Umbilical cord (tissue), 2 donors: ENCODE results near the gene CHST11. TPM values are rescaled to one million over a fixed set of nuclear protein-coding genes. Genes with fewer than 3 reads are reported as not detected.
"Not testable (repeated sequence)": the region's sequence is repeated elsewhere in the genome, so short reads cannot be mapped to it uniquely, and the experiment has no call there.

Source experiments
- DNase-seq: peaks from one replicate; pipeline ENCODE4 v3.0.0-alpha.2; 2015; ENCODE audit warnings: low spot score
- total RNA-seq: library from RNA; depleted of rRNA; stranded (reverse); fragments of >200 nt; gene quantifications from one replicate; pipeline ENCODE4 v1.2.3, GENCODE V29; 2014; ENCODE audit warnings: low replicate concordance; ENCODE audit not compliant: insufficient read depth

Gene CHST11
- total RNA-seq, 1 donor from 2014 or later, result 6.5 TPM

- no peak for DNase-seq
These were observed 69.6 kb downstream of the CHST11 start for GRCh38 chr12:104526320-104526719.

GRCh38 chr12:104526751-104527150 lies 70.0 kb downstream of the CHST11 start:
- DNase-seq, result no peak

DNA sequence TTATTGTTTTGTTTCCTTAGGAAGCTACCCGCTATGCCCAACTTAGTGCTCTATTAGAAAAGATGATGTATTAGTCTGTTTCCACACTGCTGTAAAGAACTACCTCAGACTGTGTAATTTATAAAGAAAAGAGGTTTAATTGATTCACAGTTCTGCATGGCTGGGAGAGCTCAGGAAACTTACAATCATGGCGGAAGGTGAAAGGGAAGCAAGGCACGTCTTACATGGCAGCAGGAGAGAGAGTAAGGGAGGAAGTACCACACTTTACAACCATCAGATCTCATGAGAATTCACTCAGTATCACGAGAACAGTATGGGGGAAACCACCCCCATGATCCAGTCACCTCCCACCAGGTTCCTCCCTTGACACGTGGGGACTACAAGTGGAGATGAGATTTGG lies 70.9 kb downstream of the CHST11 start:
- DNase-seq, result not testable (repeated sequence)

DNA sequence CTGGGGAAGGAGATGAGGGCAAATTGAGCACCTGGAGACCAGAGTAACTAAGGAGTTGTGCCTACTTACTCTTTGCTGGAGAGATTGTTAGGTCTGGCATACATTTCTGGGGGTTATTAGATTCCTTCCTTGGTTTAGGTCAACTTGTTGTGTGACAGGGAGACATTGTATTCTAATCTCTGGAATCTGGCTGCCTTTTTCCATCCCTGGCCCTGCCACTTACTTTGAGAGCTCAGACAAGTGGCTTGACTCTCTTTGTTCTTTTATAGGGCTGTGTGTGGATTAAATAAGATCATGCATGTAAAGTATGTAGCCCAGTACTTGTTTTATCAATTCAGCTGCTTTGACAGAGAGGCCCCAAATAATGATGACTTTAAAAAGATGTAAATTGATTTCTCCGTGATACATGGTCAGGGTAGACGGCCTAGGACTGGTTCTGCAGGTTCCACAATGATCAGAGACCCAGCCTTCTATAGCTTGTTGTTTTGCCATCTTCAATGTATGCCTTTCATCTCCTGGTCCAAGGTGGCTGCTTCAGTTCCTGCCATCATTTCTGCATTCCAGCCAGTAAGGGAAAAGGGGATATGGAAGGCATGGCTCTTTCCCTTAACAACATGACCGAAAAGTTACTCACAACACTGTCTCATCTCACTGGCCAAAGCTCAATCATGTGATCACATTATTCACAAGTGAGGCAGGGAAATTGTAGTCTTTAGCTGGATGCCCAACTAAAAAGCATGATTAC lies 72.6 kb downstream of the CHST11 start:
- DNase-seq, result no peak

DNA sequence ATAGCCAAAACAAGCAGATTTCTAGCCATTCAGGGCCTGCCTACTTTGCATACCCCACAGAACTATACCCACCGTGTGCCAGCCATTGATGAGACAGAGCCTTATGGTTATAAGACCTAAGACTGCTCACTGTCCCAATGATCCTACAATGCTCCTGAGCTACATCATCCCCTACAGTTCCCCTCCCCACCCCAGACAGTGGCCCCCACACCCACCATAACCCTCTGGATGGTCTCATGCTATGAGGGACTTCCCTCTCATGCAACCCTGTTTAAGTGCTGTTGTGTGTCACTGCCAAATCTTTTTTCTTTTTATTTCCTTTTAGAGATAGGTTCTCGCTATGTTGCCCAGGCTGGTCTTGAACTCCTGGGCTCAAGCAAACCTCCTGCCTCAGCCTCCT lies 75.9 kb downstream of the CHST11 start:
- no peak for DNase-seq

DNA sequence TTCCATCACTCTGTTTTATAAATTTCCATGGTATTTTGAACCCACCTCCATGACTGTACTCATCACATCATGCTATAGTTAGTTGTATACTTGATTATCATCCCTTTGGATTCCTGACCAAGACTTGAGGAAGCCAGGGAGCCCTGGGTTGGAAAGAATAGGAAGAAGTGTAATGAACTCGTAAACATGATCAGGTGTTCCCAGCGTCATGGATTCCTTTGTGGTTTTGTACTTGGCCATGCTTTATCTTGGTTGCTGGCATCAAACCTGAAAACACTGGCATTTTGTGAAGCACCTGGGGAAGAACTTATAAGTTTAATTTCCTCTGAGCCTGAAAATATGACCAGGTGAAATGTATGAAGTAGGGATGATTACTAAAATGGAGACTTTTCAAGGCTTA lies 76.4 kb downstream of the CHST11 start:
- no peak for DNase-seq

GRCh38 chr12:104534162-104534856 lies 77.6 kb downstream of the CHST11 start:
- DNase-seq, result no peak

DNA sequence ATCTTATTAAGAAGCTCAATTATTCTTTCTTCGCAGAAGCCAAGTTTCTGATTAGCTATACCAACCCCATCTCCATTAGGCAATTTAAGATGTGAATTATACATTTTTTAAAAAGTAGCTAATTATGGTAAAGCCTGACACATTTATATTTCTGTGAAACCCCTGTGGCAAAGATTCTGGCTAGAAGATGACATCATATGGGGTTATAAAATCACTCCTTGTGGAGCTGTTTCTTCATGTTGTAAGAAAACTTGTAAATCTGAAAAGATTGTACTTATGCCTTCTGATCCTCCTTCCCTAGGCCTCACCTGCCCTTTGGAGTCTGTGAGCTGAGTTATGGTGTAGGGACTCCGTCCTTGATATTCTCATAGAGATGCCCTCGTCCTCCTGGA lies 78.1 kb downstream of the CHST11 start:
- no peak for DNase-seq

GRCh38 chr12:104535369-104535768 lies 78.6 kb downstream of the CHST11 start:
- DNase-seq, result no peak

GRCh38 chr12:104536841-104537240 lies 80.1 kb downstream of the CHST11 start:
- DNase-seq, result no peak

DNA sequence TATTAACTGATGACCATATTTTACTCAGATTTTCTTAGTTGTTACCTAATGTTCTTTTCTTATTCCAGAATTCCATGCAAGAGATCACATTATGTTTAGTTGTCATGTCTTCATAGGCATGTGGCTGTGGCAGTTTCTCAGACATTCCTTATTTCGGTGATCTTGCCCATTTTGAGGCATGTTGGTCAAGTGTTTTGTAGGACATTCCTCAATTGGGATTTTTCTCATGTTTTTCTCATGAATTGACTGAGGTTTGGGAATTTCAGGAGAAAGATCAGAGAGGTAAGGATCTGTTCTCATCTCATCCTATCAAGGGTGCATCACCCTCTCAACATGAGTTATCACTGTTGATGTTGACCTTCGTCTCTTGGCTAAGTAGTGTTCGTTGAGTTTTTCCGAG lies 81.3 kb downstream of the CHST11 start:
- no peak for DNase-seq

- DNase-seq, result no peak
These were observed 82.2 kb downstream of the CHST11 start for GRCh38 chr12:104538891-104539462.

DNA sequence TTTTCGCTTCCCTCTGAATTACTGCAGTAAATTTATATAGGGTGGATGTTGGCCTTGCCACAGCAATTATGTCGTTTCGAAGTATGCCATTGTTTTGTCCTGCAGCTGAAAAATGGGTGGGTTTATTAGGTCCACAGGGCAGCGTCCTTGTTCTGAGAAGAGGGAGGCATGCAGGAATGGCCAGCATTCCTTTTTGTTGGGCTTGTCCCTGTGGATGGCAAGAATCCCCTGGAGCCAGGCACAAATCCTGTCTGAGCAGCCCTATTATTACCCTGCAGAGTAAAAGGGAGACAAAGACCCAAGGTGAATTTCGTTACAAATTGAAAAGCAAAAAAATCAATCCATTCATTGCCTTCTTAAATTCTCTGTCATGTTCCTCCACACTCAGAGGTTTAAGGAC lies 88.1 kb downstream of the CHST11 start:
- DNase-seq, result no peak

- peak; percentile 29 for DNase-seq
These were observed 89.8 kb downstream of the CHST11 start for GRCh38 chr12:104546575-104546974.

GRCh38 chr12:104547235-104547634 lies 90.5 kb downstream of the CHST11 start:
- DNase-seq, result no peak

GRCh38 chr12:104549815-104550480 lies 93.2 kb downstream of the CHST11 start:
- peak; percentile 5 for DNase-seq

GRCh38 chr12:104551313-104551931 lies 94.7 kb downstream of the CHST11 start:
- no peak for DNase-seq

DNA sequence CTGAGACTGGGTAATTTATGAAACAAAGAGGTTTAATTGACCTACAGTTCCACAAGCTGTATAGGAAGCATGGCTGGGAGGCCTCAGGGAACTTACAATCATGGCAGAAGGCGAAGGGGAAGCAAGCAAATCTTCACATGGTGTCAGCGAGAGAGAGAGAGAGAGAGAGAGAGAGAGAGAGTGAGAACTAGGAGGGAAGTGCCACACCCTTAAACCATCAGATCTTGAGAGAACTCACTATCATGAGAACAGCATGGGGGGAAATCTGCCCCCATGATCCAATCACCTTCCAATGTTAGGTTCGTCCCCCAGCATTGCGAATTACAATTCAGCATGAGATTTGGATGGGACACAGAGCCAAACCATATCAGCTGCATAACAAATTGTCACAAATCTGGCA lies 96.7 kb downstream of the CHST11 start:
- DNase-seq, result no peak

DNA sequence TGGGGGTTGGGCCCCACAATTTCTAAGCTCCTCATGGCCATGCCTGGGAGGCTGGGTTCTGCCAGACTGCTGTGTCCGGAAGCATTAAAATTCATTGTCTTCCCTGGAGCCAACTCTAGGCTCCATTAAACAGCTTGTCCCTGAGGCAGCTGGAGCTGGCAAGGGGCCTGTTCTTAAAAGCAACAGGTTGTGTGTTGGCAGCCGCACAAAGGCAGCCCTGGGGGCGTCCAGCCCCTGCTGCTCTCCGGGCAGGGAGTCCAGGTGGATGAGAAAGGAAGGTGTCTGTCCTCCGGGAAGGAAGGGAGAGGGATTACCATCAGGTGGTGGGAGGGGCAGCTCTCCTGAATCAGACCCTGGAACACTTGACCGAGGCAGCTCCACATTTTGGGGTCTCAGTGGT lies 98.9 kb downstream of the CHST11 start:
- DNase-seq, result no peak

- DNase-seq, result no peak
These were observed 100.9 kb downstream of the CHST11 start for GRCh38 chr12:104557488-104558195.

DNA sequence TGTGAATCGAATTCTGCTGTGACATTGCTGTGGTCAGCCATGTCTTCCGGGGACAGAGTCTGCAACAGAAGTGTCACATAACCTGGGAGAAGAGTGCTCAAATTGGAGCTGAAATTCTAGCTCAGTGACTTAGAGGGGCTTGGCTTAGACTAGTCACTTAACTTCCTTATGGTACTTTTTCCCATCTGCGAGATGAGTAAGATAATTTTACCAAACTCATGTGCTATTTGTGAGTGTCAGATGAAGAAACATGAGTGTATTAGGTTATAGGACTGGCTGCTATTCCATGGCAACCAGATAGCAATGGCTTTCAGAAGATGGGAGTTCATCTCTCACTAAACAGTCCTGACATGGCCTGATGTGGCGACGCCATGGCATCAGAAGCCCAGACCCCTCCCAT lies 104.1 kb downstream of the CHST11 start:
- no peak for DNase-seq
